Right atrium auricular region (tissue), 2 donors: ENCODE data around the gene MAN2A2. TPM values are rescaled to one million over a fixed set of nuclear protein-coding genes. Genes with fewer than 3 reads are reported as not detected.

Experiments used
- DNase-seq: peaks from one replicate; pipeline ENCODE4 v3.0.0-alpha.2; 2019; ENCODE audit warnings: low spot score
- H3K27ac ChIP-seq, 2 donors: fragments of 200-600 bp; sonication (generic); 1 replicate in 1 of 2; 2 replicates in 1 of 2; pipeline ENCODE4 v1.5.1; 2016 to 2019
- H3K27me3 ChIP-seq, 2 donors: fragments of 200-600 bp; sonication (generic); one replicate each; pipeline versions ENCODE4 v1.5.1 to v1.6.0; 2017 to 2019
- H3K36me3 ChIP-seq: fragments of 200-600 bp; sonication (generic); one replicate; pipeline ENCODE4 v1.5.1; 2016
- H3K4me1 ChIP-seq, 2 donors: fragments of 200-600 bp; sonication (generic); one replicate each; pipeline versions ENCODE4 v1.5.1 to v1.6.0; 2017 to 2019
- H3K4me3 ChIP-seq, 2 donors: fragments of 200-600 bp; sonication (generic); 1 replicate in 1 of 2; 2 replicates in 1 of 2; pipeline ENCODE4 v1.5.1; 2017 to 2019; ENCODE audit warnings: mild to moderate bottlenecking in 1 of 2, moderate library complexity in 1 of 2
- H3K9me3 ChIP-seq, 2 donors: fragments of 200-600 bp; sonication (generic); one replicate each; pipeline ENCODE4 v1.5.1; 2019
- total RNA-seq, 2 donors: library from RNA; depleted of rRNA; stranded (reverse); fragments of >200 nt; gene quantifications; one replicate each; pipeline ENCODE4 v1.1.0, GENCODE V29; 2016
- TF ChIP-seq, protein P1 (sequence below), 2 donors: fragments of 200-600 bp; sonication (generic); IDR thresholded peaks; one replicate each; pipeline ENCODE4 v1.5.1; 2019; ENCODE audit warnings: antibody characterized with exemption in 2 of 2

Gene MAN2A2
- total RNA-seq, 2 donors from 2014 or later = 41.7 to 42.3 TPM

DNA sequence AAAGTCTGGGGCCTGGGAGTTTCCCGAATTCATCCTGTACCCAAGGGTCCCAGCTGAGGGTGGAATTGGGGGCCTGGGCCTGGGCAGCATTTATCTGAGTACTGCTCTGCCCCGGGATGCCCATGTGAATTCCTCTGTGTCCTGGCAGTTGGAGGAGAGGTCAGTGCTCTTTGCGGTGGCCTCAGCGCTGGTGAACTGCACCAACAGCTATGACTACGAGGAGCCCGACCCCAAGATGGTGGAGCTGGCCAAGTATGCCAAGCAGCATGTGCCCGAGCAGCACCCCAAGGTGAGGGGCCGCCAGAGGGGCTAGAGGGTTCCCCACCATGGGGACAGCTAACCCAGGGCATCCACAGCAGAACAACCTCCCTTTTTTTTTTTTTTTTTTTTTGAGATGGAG is 45.4 kb downstream of the MAN2A2 start:
- no peaks in the 10 kb centered on the region for H3K9me3 ChIP-seq
- no peak for DNase-seq
- TF ChIP-seq, protein P1, sequence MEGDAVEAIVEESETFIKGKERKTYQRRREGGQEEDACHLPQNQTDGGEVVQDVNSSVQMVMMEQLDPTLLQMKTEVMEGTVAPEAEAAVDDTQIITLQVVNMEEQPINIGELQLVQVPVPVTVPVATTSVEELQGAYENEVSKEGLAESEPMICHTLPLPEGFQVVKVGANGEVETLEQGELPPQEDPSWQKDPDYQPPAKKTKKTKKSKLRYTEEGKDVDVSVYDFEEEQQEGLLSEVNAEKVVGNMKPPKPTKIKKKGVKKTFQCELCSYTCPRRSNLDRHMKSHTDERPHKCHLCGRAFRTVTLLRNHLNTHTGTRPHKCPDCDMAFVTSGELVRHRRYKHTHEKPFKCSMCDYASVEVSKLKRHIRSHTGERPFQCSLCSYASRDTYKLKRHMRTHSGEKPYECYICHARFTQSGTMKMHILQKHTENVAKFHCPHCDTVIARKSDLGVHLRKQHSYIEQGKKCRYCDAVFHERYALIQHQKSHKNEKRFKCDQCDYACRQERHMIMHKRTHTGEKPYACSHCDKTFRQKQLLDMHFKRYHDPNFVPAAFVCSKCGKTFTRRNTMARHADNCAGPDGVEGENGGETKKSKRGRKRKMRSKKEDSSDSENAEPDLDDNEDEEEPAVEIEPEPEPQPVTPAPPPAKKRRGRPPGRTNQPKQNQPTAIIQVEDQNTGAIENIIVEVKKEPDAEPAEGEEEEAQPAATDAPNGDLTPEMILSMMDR (IDR thresholded peaks at IDR 0.05) = no peak
- H3K4me1 ChIP-seq = no peaks in the 10 kb centered on the region
- peaks cover 91% of the 10 kb centered on the region for H3K36me3 ChIP-seq
- no peak overlapping the region for H3K27ac ChIP-seq
- H3K4me3 ChIP-seq = no peak overlapping the region
- no peaks in the 10 kb centered on the region for H3K27me3 ChIP-seq

DNA sequence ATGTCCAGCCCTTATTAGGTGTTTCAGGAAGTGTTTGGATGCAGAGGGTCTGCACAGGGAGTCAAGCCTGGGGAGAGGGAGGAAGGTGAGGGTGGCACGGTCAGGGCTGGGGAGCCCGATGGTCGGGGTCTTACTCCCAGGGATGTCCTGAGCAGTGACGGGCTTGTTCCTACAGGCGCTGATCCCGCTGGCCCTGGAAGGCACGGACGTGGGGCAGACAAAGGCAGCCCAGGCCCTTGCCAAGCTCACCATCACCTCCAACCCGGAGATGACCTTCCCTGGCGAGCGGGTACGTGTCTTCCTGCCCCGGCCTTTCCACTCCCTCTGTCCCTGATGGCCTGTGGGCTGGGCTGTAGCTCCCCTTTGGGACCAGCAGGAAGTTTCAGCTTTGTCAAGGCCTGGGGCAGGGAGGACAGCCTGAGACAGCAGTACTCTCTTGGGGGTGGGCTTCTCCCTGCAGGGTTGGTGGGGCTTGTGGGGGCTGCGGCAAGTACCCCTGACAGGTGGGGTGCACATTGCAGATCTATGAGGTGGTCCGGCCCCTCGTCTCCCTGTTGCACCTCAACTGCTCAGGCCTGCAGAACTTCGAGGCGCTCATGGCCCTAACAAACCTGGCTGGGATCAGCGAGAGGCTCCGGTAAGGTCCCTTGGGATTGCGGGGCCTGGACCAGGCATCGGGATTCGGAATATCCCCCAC is 47.0 kb downstream of the MAN2A2 start:
- no peak overlapping the region for H3K4me3 ChIP-seq
- H3K27ac ChIP-seq = no peak overlapping the region
- no peaks in the 10 kb centered on the region for H3K9me3 ChIP-seq
- DNase-seq = no peak
- H3K27me3 ChIP-seq = no peaks in the 10 kb centered on the region
- H3K36me3 ChIP-seq = peaks cover 75% of the 10 kb centered on the region
- H3K4me1 ChIP-seq = peaks cover 0 to 3% of the 10 kb centered on the region in 2 donors
- TF ChIP-seq, protein P1 (IDR thresholded peaks at IDR 0.05) = no peak

GRCh38 chr15:90950676-90951075 is 47.6 kb downstream of the MAN2A2 start:
- no peaks in the 10 kb centered on the region for H3K9me3 ChIP-seq
- no peak overlapping the region for H3K27ac ChIP-seq
- H3K4me3 ChIP-seq = no peak overlapping the region
- H3K4me1 ChIP-seq = peaks cover 0 to 9% of the 10 kb centered on the region in 2 donors
- no peak for DNase-seq
- no peaks in the 10 kb centered on the region for H3K27me3 ChIP-seq
- TF ChIP-seq, protein P1 (IDR thresholded peaks at IDR 0.05) = no peak
- H3K36me3 ChIP-seq = peaks cover 73% of the 10 kb centered on the region

DNA sequence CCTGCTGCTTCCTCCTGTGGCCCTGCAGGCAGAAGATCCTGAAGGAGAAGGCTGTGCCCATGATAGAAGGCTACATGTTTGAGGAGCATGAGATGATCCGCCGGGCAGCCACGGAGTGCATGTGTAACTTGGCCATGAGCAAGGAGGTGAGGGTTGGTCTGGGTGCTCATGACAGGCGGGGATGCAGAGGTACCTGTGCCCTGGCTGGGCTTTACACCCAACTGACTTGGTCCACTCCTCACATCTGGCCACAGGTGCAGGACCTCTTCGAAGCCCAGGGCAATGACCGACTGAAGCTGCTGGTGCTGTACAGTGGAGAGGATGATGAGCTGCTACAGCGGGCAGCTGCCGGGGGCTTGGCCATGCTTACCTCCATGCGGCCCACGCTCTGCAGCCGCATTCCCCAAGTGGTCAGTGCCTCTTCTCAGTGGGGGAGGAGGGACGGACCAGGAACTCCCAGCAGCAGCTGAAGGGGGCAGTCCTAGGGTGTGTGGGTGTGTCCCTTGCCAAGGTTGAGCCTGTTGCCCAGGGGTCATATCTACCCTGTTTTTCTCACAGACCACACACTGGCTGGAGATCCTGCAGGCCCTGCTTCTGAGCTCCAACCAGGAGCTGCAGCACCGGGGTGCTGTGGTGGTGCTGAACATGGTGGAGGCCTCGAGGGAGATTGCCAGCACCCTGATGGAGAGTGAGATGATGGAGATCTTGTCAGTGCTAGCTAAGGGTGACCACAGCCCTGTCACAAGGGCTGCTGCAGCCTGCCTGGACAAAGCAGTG is 50.0 kb downstream of the MAN2A2 start:
- Histone ChIP-seq H3K9me3 (no peaks in the 10 kb centered on the region), H3K27ac (no peak overlapping the region), H3K36me3 (peaks cover 51% of the 10 kb centered on the region), H3K27me3 (no peaks in the 10 kb centered on the region), H3K4me3 (no peak overlapping the region), H3K4me1 (peaks cover 3 to 31% of the 10 kb centered on the region in 2 donors)
- no peak for DNase-seq
- TF ChIP-seq, protein P1 (IDR thresholded peaks at IDR 0.05) = no peak

DNA sequence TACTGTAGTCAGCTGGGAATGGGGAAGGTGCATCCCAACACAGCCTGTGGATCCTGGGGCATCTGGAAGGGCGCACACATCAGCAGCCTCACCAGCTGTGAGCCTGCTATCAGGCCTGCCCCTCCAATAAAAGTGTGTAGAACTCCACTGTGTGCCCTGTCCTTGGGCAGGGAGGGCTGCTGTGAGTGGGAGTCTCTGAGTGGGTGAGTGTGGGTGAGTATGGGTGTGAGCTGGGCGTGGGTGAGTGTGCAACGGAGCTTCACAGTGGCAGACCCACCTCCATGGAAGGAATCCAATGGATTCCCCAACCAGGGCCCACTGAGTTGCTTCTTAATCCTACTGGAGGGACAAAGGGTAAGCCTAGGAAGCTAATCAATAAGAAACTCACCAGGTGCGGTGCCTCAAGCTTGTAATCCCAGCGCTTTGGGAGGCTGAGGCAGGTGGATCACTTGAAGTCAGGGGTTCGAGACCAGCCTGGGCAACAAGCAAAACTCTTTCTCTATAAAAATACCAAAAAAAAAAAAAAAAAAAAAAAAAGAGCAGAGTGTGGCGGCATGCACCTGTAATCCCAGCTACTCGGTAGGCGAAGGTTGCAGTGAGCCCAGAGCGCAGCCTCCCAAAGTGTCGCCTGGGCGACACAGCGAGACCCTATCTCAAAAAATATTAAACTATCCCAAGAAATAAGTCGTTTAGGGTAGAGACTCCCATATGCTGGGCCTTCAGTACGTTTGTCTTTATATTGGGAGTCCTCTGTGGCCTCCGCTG is 51.0 kb downstream of the MAN2A2 start:
- Histone ChIP-seq H3K36me3 (peaks cover 42% of the 10 kb centered on the region), H3K4me1 (peaks cover 3 to 33% of the 10 kb centered on the region in 2 donors), H3K27me3 (no peaks in the 10 kb centered on the region), H3K27ac (peak overlapping the region; percentile 89 to 94), H3K9me3 (no peaks in the 10 kb centered on the region), H3K4me3 (peak overlapping the region in 1 of 2 donors; percentile 85)
- TF ChIP-seq, protein P1 (IDR thresholded peaks at IDR 0.05) = no peak
- DNase-seq = no peak
